K562 (cell line): ENCODE data around the gene PDE11A. TPM values are rescaled to one million over a fixed set of nuclear protein-coding genes. Genes with fewer than 3 reads are reported as not detected.

Experiments
- FOXP4 ChIP-seq: sonication (generic); formaldehyde crosslinking; IDR thresholded peaks from 2 replicates; pipeline ENCODE4 v1.8.0; 2022; ENCODE audit warnings: mild to moderate bottlenecking, missing genetic modification reagents, borderline replicate concordance
- KLF6 ChIP-seq: fragments of 250-450 bp; sonication (Bioruptor Pico); IDR thresholded peaks from 2 replicates; pipeline ENCODE4 v1.4.0; 2020; ENCODE audit warnings: mild to moderate bottlenecking, moderate library complexity, borderline replicate concordance
- LARP7 ChIP-seq: fragments of 450-650 bp; IDR thresholded peaks from 2 replicates; pipeline ENCODE4 v1.6.1; 2016
- ZBTB40 ChIP-seq, 2 experiments: fragments of 450-650 bp in 1 of 2; sonication (generic) in 1 of 2; formaldehyde crosslinking in 1 of 2; IDR thresholded peaks; 2 replicates each; pipeline versions ENCODE4 v1.7.1 to v1.9.0; 2016 to 2022; ENCODE audit warnings: inconsistent platforms in 1 of 2, mild to moderate bottlenecking in 1 of 2, missing genetic modification reagents in 1 of 2
- ZNF165 ChIP-seq: fragments of 250-450 bp; sonication (Bioruptor Pico); IDR thresholded peaks from 2 replicates; pipeline ENCODE4 v1.4.0; 2020; ENCODE audit warnings: borderline replicate concordance
- ZNF197 ChIP-seq: fragments of 200-800 bp; sonication (Bioruptor generic); IDR thresholded peaks from 2 replicates; pipeline ENCODE4 v1.6.1; 2016; ENCODE audit warnings: low read depth, missing genetic modification characterization, missing compliant biosample characterization
- ZNF23 ChIP-seq: fragments of 250-450 bp; sonication (Bioruptor Pico); IDR thresholded peaks from 2 replicates; pipeline ENCODE4 v1.4.0; 2020; ENCODE audit warnings: mild to moderate bottlenecking
- ZNF239 ChIP-seq: fragments of 250-450 bp; sonication (Bioruptor Pico); IDR thresholded peaks from 2 replicates; pipeline ENCODE4 v1.4.0; 2020; ENCODE audit warnings: mild to moderate bottlenecking
- ZNF77 ChIP-seq: fragments of 250-450 bp; sonication (Bioruptor Pico); IDR thresholded peaks from 2 replicates; pipeline ENCODE4 v1.5.0; 2020
- polyA plus RNA-seq, 8 experiments: library from polyadenylated mRNA; depleted of rRNA in 4 of 8; stranded (reverse) in 5 of 8; unstranded in 3 of 8; fragments of >200 nt; fragmentation: Nextera tagmentation in 2 of 8; fragmentation: Illumina TruSeq in 1 of 8; extraction: Ambion mirVana in 2 of 8; extraction: Trizol in 1 of 8; gene quantifications; 2 replicates each; pipeline versions ENCODE4 v1.2.1 to v1.2.3, GENCODE V29; 2011 to 2014; ENCODE audit warnings: inconsistent platforms in 1 of 8, missing spikeins in 1 of 8
- total RNA-seq, 7 experiments: library from RNA; depleted of rRNA in 6 of 7; stranded (reverse); fragments of >200 nt in 6 of 7; fragmentation: Illumina TruSeq in 2 of 7; extraction: Trizol in 2 of 7; gene quantifications; 2 replicates each; pipeline versions ENCODE4 v1.2.1 to v1.2.3, GENCODE V29; 2011 to 2021; ENCODE audit warnings: low replicate concordance in 1 of 7
- TF ChIP-seq, protein P1 (sequence below): sonication (generic); formaldehyde crosslinking; IDR thresholded peaks from 2 replicates; pipeline ENCODE4 v1.8.1; 2023; ENCODE audit warnings: mild to moderate bottlenecking, missing genetic modification reagents

Gene PDE11A
- total and polyA plus RNA-seq, 9 of the 15 experiments (the other 6 are each of a cell fraction or from before 2014, with no cell fraction given) = 3.2 to 22.1 (median 5.7) TPM

DNA sequence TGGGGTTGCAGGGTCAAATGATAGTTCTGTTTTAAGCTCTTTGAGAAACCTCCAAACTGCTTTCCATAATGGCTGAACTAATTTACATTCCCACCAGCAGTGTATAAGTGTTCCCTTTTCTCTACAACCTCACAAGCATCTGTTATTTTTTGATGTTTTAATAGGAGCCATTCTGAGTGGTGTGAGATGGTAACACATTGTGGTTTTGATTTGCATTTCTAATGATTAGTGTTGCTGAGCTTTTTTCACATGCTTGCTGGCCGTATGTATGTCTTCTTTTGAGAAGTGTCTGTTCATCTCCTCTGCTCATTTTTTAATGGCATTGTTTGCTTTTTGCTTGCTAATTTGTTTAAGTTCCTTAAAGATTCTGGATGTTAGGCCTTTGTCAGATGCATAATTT is 107.7 kb downstream of the PDE11A start (continued):
- TF ChIP-seq ZBTB40 (IDR thresholded peaks at IDR 0.05) = no peak
- no peak for TF ChIP-seq ZBTB40 (CRISPR knock-in tag; IDR thresholded peaks at IDR 0.05)
- no peak for TF ChIP-seq KLF6 (CRISPR knock-in tag)
- no peak for TF ChIP-seq ZNF77 (CRISPR knock-in tag)
- TF ChIP-seq ZNF23 (CRISPR knock-in tag) = no peak
- TF ChIP-seq ZNF239 (CRISPR knock-in tag) = no peak
- no peak for TF ChIP-seq LARP7
- TF ChIP-seq, protein P1, sequence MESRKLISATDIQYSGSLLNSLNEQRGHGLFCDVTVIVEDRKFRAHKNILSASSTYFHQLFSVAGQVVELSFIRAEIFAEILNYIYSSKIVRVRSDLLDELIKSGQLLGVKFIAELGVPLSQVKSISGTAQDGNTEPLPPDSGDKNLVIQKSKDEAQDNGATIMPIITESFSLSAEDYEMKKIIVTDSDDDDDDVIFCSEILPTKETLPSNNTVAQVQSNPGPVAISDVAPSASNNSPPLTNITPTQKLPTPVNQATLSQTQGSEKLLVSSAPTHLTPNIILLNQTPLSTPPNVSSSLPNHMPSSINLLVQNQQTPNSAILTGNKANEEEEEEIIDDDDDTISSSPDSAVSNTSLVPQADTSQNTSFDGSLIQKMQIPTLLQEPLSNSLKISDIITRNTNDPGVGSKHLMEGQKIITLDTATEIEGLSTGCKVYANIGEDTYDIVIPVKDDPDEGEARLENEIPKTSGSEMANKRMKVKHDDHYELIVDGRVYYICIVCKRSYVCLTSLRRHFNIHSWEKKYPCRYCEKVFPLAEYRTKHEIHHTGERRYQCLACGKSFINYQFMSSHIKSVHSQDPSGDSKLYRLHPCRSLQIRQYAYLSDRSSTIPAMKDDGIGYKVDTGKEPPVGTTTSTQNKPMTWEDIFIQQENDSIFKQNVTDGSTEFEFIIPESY (CRISPR knock-in tag) = no peak
- no peak for TF ChIP-seq ZNF197
- TF ChIP-seq FOXP4 (CRISPR knock-in tag) = no peak
- TF ChIP-seq ZNF165 = no peak
